Pancreas (tissue), 10 donors: ENCODE measurements around the gene USB1. TPM values are rescaled to one million over a fixed set of nuclear protein-coding genes. Genes with fewer than 3 reads are reported as not detected.
A peak's percentile ranks its signal among the peaks of the same experiment; 100 is the strongest.

Source experiments
- ATAC-seq, 4 donors: fragments of 200-7000 bp; cut with Tn5 transposase; one replicate each; pipeline versions ENCODE4 v1.8.0 to v1.9.1; 2020; ENCODE audit warnings: mild to moderate bottlenecking in 4 of 4, moderate library complexity in 4 of 4
- DNase-seq, 6 donors: peaks; one replicate each; pipeline ENCODE4 v3.0.0-alpha.2; 2020
- FAIRE-seq: peaks from 2 replicates; lab custom pipeline; 2012; peaks lifted over from hg19 to GRCh38; lab: Jason Lieb, UNC
- H3K27ac ChIP-seq, 4 donors: fragments of 200-600 bp; sonication (generic); 1 replicate in 3 of 4; 2 replicates in 1 of 4; pipeline versions ENCODE4 v1.5.0 to v1.8.0; 2020
- H3K27me3 ChIP-seq, 4 donors: fragments of 200-600 bp; one replicate each; pipeline ENCODE4 v1.8.0; 2021
- H3K36me3 ChIP-seq, 3 donors: fragments of 200-600 bp; sonication (generic) in 1 of 3; one replicate each; pipeline versions ENCODE4 v1.5.0 to v1.8.0; 2020 to 2021
- H3K4me1 ChIP-seq, 3 donors: fragments of 200-600 bp; one replicate each; pipeline ENCODE4 v1.8.0; 2021
- H3K4me3 ChIP-seq, 4 donors: fragments of 200-600 bp; sonication (generic) in 2 of 4; one replicate each; pipeline versions ENCODE4 v1.5.0 to v1.8.0; 2020 to 2021
- H3K9me3 ChIP-seq, 4 donors: fragments of 200-600 bp; one replicate each; pipeline ENCODE4 v1.8.0; 2021
- WGBS, 2 donors: extraction: QIAGEN DNeasy Blood & Tissue Kit; methylation state at CpG; one replicate each; pipeline ENCODE4 v1.1.7; 2013; 5-methylcytosine and 5-hydroxymethylcytosine counted together
- intact Hi-C, 3 donors: fragments of 100-400 bp; cut with DNase I; formaldehyde crosslinking; loops; one replicate each; pipeline versions ENCODE4 v1.11.1 to v1.14.2; 2022
- polyA plus RNA-seq, 2 donors: library from polyadenylated mRNA; stranded (reverse); fragments of 200-250 nt; gene quantifications; one replicate each; pipeline ENCODE4 v1.2.3, GENCODE V29; 2013
- total RNA-seq, 6 donors: library from RNA; stranded (reverse); fragmentation: NEBNext Ultra II Directional in 4 of 6; extraction: Animal tissue kit (Norgen Biotek cat#: 25700) in 4 of 6; gene quantifications; one replicate each; pipeline versions ENCODE4 v1.2.1 to v1.2.4, GENCODE V29; 2021 to 2023
- TF ChIP-seq, protein P1 (sequence below), 4 donors: fragments of 200-600 bp; sonication (generic) in 3 of 4; IDR thresholded peaks; one replicate each; pipeline versions ENCODE4 v1.5.0 to v1.8.0; 2021; ENCODE audit warnings: antibody characterized with exemption in 4 of 4
- donor health status: healthy with polysubstance abuse.
- donor health status: DM: no; HTN: no; CAD: no; lungs with moderate emphysema.
- donor health status: DM: no; HTN: no; CAD: no.
- donor health status: control.
- donor health status: control.
- donor health status: Bipolar disorder and iron deficiency.
- donor health status: DM: yes; HTN: yes; CAD: no.
- donor health status: DM: no; HTN: no; CAD: no.
- donor health status: DM: no; HTN: no; CAD: no.
- donor health status: DM: yes; HTN: yes; CAD: no.

The USB1 gene
- total and polyA plus RNA-seq, 8 donors: 13.5 to 23.6 (median 17.7) TPM

DNA sequence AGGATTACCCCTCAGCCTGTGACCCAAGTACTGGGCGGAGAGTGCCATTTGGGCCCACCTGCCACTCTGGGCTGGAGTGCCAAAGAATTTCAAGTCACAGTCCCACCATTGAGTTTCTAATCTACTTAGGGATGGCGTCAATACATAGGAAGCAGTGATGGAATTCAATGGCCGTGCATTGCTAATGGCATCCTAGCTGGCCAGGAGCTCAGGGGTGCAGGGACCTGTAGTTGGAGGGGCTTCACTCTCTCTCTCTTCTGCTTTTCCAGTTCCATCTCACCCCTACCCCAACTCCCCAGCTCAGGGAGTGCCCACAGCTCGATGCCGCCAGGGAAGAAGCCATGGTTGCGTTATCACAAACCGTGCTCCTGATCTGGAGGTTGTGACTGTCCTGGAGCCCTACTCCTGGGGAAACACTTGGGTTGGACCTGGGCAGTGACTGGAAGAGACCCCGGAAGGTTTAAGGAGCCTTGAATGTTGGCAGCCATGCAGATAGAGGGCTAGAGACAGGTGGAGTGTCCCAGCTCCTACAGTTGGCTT, 26.8 kb downstream of the USB1 start:
- Histone ChIP-seq H3K27me3 (no peaks in the 10 kb centered on the region), H3K9me3 (no peaks in the 10 kb centered on the region), H3K36me3 (no peaks in the 10 kb centered on the region), H3K4me1 (peaks cover 23 to 39% (median 38%) of the 10 kb centered on the region in 3 donors), H3K27ac (peak overlapping the region; percentile 39 to 90 (median 83)), H3K4me3 (peak overlapping the region in 2 of 4 donors; percentile 73 to 86)
- TF ChIP-seq, protein P1, sequence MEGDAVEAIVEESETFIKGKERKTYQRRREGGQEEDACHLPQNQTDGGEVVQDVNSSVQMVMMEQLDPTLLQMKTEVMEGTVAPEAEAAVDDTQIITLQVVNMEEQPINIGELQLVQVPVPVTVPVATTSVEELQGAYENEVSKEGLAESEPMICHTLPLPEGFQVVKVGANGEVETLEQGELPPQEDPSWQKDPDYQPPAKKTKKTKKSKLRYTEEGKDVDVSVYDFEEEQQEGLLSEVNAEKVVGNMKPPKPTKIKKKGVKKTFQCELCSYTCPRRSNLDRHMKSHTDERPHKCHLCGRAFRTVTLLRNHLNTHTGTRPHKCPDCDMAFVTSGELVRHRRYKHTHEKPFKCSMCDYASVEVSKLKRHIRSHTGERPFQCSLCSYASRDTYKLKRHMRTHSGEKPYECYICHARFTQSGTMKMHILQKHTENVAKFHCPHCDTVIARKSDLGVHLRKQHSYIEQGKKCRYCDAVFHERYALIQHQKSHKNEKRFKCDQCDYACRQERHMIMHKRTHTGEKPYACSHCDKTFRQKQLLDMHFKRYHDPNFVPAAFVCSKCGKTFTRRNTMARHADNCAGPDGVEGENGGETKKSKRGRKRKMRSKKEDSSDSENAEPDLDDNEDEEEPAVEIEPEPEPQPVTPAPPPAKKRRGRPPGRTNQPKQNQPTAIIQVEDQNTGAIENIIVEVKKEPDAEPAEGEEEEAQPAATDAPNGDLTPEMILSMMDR (IDR thresholded peaks at IDR 0.05): no peak
- no peak for ATAC-seq
- FAIRE-seq: no peak
- DNase-seq: no peak
- intact Hi-C loops: loop anchor here in 1 of 3 donors (10.0 kb wide), 1 partner anchor 97 kb away; the partner anchor contains the start of gene CFAP20
- 64 to 77% methylated on average over 8 of the region's 8 CpGs for WGBS, 2 donors

DNA sequence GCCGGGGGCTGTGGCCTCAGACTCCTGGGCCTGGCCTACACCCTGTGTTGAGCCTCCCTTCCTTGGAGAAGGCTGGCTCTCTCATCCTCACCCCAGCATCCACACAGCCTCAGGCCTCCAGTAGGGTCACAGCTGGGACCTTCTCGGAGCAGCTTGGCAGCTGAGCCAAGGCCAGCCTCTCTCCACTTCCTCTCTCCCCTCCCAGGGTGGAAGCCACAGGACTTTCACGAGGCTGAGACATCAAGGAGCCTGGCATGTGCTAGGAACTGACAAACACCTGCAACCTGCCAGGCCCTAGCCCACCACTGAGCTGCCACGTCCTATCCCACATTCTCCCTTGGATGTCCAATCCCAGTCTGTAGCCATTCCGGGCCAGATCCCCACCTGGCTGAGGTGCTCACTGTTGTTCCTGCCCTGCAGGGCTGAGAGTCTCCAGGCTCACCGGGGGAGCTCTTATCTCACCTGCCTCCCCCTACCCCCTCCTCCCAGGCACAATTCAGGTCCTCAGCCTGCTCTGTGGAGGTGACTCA, 27.4 kb downstream of the USB1 start:
- Histone ChIP-seq H3K27me3 (no peaks in the 10 kb centered on the region), H3K4me3 (no peak overlapping the region), H3K4me1 (peaks cover 28 to 43% (median 39%) of the 10 kb centered on the region in 3 donors), H3K36me3 (no peaks in the 10 kb centered on the region), H3K9me3 (no peaks in the 10 kb centered on the region), H3K27ac (peak overlapping the region; percentile 12 to 84 (median 60))
- intact Hi-C loops: loop anchor here in 1 of 3 donors (10.0 kb wide), 1 partner anchor 96 kb away; the partner anchor contains the start of gene CFAP20
- DNase-seq (peak in 2 of 6 donors; percentile 34 to 48), FAIRE-seq (no peak), ATAC-seq (no peak)
- TF ChIP-seq, protein P1 (IDR thresholded peaks at IDR 0.05): no peak
- 28 to 34% methylated on average over 6 of the region's 6 CpGs for WGBS, 2 donors

DNA sequence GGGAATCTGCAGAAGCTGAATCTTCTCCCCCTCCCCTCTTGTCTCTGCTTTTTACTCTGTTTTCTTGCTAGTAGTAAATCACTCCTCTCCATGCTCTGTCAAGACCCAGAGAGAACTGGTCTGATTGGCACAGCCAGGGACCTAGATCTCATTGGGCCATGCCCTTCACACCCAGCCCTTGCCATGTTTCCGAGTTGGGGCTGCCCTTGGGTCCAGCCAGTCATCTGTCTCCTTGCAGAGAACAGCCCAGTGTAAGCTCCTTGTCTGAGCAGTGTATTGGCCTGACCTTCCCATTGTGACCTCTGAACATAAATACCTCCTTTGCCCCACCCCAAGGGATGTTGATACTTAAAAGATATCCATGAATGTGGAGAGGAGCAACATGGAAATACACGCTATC, 28.2 kb downstream of the USB1 start:
- Histone ChIP-seq H3K27me3 (no peaks in the 10 kb centered on the region), H3K4me3 (no peak overlapping the region), H3K4me1 (peaks cover 28 to 44% (median 43%) of the 10 kb centered on the region in 3 donors), H3K36me3 (no peaks in the 10 kb centered on the region), H3K9me3 (no peaks in the 10 kb centered on the region), H3K27ac (peak overlapping the region in 1 of 4 donors; percentile 82)
- no peak for ATAC-seq
- TF ChIP-seq, protein P1 (IDR thresholded peaks at IDR 0.05): no peak
- FAIRE-seq: no peak
- 58 to 63% methylated on average over 2 of the region's 2 CpGs for WGBS, 2 donors
- no peak for DNase-seq
- intact Hi-C loops: loop anchor here in 1 of 3 donors (10.0 kb wide), 1 partner anchor 95 kb away; the partner anchor contains the start of gene CFAP20

DNA sequence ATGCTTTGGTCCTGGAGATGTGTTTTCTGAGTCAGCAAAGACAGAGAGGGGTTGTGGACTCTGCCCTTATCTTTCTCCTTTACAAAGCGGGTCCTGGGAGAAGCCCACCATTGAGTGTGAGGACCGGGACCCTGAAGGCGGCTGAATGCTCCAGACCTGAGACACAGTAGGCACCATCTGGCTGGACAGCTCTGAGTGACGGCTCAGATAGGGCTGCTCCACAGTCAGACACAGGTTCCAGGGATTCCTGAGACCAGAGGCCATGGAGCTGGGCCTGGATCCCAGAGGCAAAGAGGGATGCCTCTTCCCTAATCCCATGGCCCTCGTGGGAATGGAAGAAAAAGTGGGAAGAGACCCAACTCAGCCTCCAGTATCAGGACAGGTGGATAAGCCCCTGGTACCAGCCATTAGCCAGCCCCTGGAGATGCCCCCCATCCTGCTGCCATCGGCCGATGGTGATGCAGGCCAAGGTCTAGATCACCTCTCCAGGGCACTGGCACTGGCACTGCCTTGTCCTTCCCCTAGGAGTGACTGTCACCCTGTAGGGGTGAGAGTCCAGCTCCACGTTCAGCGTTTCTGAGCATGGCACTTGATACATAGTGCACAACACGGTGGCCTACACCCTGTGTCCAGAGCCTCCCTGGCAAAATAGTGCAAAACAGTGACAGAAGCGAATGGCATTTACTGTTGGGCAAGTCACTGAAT, 29.1 kb downstream of the USB1 start:
- TF ChIP-seq, protein P1 (IDR thresholded peaks at IDR 0.05): no peak
- no peaks in the 10 kb centered on the region for H3K27me3 ChIP-seq
- peaks cover 28 to 43% (median 41%) of the 10 kb centered on the region in 3 donors for H3K4me1 ChIP-seq
- 82 to 83% methylated on average over 11 of the region's 11 CpGs for WGBS, 2 donors
- intact Hi-C loops: no loop called here
- ATAC-seq (no peak), DNase-seq (no peak), FAIRE-seq (no peak)
- H3K9me3 ChIP-seq: no peaks in the 10 kb centered on the region
- peak overlapping the region in 1 of 4 donors; percentile 78 for H3K27ac ChIP-seq
- no peak overlapping the region for H3K4me3 ChIP-seq
- no peaks in the 10 kb centered on the region for H3K36me3 ChIP-seq
